ENCODE data around the gene ARPC1B.

DNA sequence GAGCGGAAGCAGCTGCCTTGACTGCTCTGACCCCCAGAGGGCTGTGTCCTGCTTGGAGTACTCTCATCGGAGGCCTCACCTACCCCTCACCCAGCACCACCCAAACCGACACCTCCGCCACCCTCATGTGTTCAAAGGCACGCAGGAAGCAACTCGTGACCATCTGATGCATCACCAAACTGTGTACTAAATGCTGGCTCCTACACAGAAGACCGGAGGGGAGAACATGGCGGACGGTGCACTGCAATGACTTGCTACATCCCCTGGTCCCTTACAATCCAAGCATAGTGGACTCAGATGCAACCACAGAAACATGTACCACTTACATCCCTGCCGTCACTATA lies 30.4 kb downstream of the ARPC1B start:
- TF ChIP-seq, protein P1, sequence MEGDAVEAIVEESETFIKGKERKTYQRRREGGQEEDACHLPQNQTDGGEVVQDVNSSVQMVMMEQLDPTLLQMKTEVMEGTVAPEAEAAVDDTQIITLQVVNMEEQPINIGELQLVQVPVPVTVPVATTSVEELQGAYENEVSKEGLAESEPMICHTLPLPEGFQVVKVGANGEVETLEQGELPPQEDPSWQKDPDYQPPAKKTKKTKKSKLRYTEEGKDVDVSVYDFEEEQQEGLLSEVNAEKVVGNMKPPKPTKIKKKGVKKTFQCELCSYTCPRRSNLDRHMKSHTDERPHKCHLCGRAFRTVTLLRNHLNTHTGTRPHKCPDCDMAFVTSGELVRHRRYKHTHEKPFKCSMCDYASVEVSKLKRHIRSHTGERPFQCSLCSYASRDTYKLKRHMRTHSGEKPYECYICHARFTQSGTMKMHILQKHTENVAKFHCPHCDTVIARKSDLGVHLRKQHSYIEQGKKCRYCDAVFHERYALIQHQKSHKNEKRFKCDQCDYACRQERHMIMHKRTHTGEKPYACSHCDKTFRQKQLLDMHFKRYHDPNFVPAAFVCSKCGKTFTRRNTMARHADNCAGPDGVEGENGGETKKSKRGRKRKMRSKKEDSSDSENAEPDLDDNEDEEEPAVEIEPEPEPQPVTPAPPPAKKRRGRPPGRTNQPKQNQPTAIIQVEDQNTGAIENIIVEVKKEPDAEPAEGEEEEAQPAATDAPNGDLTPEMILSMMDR (IDR thresholded peaks at IDR 0.05) = no peak
- TF ChIP-seq EZH2phosphoT487 (IDR thresholded peaks at IDR 0.05) = no peak

Data from neural progenitor cell (in vitro differentiated cells).